Inferior parietal cortex (tissue), 1 donor: Measurements from ENCODE around the gene TXNDC11.

Source experiments
- DNase-seq: peaks from one replicate; pipeline ENCODE4 v3.0.0-alpha.2; 2016; ENCODE audit errors: extremely low spot score

Gene TXNDC11

DNA sequence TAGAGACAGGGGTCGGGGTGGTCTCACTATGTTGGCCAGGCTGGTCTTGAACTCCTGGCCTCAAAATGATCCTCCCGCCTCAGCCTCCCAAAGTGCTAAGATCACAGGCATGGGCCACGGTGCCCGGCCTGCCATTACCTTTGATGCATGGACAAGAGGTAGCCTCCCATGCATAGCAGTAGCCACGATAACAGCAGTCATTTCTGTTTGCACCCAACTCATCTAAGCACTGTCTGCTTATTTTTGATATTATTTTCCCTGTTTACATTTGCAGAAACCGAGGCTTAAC is 111.9 kb downstream of the TXNDC11 start:
- no peak for DNase-seq

DNA sequence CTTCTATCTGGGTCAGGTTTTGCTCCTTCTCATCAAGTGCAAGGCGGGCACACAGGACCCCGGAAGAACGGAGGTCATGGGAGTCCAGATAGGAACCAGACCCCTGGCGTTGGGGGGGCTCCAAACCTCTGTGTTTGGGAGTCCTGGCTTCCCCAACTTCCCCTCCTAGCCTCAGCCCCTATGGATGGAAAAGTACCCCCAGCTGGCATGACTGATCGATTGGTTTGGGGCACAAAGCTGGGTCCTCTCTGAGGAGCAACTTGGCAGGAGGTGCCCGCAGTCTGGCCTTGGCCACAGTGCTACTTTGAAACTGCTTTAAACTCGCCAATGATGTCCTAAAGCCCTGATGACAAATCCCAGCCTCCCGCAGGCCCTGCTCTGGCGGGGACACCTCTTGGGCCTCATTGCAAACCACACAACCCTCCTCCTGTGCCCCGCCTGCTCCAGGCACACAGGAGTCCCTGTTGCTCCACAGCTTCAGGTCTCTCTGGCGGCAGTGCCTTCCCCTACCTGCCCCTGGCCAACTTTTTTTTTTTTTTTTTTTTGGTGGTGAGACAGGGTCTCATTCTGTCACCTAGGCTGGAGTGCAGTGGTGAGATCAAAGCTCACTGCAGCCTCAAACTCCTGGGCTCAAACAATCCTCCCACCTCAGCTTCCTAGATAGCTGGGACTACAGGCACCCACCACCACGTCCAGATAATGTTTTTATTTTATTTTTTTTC is 112.5 kb downstream of the TXNDC11 start:
- no peak for DNase-seq
